ENCODE measurements around the gene ATP5PD.
"Not testable (repeated sequence)": the region's sequence is repeated elsewhere in the genome, so short reads cannot be mapped to it uniquely, and the experiment has no call there.

ATP5PD gene

DNA sequence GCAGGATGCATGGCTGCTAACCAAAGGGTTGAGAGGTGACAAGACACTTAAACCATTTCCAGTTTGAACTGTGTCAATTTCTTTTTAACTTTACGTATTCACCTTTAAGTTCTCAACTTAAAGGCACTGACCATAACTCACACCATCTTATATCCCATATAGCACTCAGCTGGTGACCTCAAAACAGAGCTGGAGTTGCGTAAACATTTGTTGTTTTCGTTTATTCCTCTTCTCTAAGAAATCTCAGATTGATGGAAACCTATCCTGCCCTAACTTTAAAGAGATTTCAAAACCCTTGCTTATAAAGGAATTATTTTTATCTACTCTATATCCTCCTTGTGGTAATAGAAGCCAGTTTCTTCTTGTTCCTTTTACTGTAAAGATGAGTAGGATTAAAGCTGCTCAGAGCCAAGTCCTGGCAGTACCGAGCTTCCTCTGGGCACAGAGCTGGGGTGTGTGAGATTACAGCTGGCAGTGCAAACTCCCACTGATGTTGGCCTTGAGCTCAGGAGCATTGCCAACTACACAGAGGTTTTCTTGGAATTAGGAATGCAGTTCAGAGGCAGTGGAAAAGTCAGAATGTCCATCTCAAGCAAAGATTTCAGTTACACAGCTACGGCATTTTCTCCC lies 1.6 kb upstream of the ATP5PD start:
- no peak for DNase-seq

DNA sequence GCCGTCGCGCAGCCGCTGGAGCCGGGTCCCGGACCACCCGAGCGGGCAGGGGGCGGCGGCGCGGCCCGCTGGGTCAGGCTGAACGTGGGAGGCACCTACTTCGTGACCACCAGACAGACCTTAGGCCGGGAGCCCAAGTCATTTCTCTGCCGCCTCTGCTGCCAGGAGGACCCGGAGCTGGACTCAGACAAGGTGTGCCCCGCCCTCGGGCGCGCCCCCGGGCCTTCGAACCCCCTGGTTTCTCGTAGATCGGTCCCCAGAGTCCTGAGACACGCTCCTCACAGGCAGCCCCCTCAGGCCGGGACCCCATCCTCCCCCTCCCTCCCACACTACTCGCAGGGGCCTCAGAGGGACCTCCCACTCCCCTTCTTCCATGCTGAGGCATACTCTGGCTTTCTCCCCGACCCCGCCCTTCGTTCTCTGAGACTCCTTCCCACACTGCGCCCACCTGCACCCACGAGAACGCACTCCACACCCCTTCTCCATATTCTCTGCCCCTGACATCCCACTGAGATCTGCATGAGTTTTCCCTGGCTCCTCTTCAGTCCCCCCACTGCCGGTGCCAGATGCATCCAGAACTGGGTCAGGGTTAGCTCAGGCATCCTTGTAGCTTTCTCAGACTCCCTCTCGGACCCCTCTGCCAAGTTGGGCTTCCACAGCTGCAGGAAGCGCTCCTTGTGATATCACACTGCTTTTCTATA lies 779 bp upstream of the ATP5PD start:
- no peak for DNase-seq

DNA sequence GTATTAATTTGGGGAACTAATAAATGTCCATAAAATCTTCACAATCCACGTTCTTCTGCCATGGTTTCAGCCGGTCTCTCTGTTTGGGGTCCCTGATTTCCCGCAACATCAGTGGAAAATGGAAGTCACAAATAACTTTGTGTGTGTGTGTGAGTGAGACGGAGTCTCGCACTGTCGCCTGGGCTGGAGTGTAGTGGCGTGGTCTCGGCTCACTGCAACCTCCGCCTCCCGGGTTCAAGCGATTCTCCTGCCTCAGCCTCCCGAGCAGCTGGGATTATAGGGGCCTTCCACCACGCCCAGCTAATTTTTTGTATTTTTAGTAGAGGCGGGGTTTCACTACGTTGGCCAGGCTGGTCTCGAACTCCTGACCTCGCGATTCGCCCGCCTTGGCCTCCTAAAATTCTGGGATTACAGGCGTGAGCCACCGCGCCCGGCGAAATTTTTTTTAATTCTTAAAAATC lies 793 bp downstream of the ATP5PD start:
- DNase-seq: not testable (repeated sequence)

DNA sequence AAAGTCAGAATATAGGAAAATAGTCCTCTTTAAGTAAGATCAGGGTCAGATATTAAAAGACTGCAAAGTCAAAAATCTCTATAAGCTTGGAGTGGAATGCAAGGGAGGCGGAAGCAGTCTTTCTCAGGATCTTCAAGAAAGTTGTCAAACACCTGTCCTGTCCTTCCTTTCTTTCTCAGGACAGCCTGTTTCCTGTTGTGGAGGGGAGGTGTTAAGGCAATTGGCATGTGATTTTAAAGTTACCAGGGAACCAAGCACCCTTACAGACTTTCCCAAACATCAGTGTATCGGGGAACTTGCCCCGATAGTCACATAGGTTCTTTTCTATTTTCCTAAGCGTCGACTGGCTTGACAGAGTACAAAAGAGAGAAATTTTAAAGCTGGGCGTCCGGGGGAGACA lies 2.1 kb downstream of the ATP5PD start:
- no peak for DNase-seq

DNA sequence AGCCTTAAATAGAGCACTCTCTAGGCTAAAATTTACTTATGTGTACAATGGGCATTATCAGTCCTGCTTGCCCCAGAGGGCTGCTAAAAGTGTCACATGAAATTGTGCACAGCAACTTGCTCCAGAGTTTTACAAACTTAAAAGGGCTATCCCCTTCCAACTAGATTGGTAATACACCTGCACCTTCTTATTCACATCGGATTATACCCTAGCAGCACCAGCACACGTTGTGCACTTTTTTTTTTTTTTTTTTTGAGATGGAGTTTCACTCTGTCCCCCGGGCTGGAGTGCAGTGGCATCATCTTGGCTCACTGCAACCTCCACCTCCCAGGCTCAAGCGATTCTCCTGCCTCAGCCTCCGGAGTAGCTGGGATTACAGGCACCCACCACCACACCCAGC lies 3.0 kb downstream of the ATP5PD start:
- DNase-seq: not testable (repeated sequence)

DNA sequence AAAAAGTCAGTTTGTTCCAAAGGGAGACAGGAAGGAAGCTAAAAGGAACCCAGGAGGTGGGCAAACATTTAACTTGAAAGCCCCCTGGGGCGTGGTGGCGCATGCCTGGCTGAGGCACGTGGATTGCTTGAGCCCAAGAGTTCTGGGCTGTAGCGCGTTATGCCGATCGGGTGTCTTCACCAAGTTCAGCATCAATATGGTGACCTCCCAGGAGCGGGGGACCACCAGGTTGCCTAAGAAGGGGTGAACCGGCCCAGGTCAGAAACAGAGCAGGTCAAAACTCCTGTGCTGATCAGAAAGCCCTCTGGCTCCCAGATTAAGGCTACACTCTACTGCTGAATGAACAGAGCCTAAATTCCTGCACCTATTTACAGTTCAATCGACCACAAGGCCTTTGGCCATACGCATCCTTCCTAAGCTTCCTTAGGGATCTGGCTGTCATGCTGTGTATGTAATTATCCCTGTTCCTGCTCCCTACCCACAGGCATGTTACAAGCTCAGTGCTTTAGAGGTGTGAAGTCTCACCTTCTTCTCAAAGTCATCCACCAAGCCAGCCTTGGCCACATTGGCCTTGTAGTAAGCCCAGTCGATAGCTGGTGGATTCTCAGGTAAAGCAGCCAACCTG lies 5.0 kb downstream of the ATP5PD start:
- no peak for DNase-seq

DNA sequence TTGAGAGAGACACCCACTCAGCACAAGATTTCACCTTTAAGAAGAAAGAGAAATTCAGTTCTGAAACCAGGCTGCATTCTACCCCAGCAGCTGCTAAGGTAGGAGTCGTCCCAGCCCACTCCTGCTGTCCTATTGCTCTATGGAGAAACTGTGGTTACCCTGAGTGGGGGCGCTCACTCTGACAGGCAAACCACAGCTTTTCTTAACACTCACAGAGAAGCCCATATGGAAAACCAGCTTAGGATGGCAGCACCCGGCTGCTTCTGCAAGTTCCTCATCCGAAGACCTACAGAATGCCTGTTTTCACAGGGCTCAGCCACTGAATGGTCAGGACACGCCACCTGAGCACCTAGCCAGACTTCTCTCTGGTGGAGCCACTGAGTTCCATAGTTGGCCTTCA lies 7.5 kb downstream of the ATP5PD start:
- no peak for DNase-seq

DNA sequence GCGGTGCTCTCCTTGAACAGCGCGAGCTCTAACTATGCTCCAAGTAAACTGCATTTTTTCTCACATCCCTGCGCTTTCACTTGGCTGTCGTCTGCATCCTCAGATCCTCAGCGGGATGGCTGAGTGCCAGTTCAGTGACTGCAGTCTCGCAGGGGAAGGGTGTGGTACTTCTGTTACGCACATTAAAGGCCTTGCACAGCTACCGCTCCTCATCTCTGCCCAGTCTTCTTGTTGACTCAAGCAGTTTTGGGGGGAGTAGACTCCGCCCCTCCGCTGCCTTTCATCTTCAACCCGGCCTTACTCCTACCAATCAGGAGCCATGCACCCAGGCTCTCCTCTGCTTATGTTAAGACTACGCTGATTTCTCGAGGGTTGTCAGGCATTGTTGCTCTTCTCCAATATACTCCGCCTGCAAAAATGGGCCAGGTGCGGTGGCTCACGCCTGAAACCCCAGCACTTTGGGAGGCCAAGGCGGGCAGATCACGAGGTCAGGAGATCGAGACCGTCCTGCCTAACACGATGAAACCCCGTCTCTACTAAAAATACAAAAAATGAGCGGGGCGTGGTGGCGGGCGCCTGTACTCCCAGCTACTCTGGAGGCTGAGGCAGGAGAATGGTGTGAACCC lies 10.0 kb downstream of the ATP5PD start:
- peak; percentile 98 for DNase-seq

DNA sequence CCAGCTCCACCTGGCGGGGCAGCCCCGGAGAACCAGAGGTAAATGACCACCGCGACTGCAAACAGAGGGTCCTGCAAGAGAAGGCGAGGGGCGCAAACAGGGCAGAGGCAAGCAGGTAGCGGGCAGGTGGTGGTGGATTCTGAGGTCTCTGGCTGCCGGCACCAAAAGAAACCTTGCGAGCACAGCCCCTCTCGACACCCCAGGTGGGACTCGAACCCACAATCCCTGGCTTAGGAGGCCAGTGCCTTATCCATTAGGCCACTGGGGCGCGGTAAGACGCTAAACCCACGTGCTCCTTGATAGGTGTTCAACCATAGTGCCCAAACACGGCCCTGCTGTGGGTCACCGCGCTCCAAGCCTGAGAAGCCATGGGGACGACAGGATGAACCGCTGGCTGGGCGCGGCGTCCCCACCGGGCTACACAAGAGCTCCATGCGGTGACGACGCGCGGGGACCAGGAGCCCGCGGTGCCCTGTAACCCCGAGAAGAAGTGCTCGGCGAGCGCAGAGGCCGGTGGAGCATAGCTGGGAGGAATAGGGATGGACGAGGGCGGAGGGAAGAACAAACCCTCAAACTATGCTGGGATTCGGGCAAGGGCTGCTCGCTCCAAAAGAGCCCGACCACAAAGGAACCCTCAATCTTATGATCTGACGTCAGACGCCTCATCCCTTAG lies 12.4 kb downstream of the ATP5PD start:
- DNase-seq: peak; percentile 67

DNA sequence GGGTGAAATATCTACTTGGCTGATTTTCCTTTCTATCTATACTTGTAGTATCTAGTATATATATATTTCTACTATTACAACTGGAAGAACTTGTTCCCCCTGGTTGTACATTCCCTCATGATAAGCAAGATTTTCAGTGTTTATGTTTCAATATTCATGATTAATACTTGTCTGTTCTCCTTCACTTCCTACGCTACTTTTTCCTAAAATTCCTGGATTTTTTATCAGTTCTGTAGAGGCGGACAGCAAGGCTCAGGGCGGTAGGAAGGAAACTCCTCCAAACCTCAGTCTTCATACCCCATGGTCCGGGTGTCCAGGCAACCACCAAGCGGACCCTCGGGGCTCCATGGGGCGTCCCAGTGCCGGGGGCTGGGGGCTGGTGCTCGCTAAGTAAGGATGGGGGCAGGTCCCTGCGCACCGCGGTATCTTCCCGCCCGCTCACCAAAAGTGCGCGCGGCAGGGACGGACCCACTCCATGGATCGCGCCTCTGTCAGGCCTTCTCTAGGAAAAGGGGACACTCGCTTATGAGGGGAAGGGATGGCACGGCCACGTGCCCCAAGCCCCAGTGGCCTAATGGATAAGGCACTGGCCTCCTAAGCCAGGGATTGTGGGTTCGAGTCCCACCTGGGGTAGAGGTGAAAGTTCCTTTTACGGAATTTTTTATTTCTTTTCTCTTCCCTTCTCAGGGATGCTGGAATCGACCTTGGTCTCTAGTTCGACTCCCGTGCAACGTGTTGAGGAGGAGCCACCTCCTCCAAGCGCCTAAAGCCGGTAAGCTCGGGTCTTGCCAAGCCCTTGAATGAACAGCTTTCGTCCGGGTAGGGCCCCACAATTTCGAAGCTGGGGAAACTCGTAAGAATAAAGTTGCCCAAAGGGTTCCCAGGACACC lies 13.2 kb downstream of the ATP5PD start:
- DNase-seq: peak; percentile 79

DNA sequence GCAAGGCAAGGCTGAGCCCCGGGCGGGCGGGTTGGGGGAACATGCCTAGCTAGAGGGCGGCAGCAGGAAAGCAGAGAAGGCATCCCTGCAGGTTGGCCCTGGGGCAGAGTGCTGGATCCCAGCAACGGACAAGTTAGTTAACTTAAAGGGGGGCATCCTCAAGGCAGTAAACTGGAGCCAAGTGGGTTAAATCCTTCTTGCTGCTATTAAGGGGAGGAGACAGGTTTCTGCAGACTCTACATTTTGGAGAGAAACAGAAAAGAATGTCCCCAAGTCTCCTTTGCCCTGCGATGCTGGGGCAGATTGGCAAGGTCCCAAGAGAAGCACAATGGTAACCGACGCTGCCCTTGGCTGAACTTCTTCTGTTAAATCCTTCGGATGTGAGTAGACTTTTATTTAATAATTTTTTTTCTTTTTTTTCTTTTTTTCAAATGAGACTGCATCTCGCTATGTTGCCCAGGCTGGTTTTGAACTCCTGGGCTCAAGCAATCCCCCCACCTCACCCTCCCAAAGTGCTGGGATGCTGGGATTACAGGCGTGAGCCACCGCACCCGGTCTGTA lies 14.0 kb downstream of the ATP5PD start:
- DNase-seq: no peak

DNA sequence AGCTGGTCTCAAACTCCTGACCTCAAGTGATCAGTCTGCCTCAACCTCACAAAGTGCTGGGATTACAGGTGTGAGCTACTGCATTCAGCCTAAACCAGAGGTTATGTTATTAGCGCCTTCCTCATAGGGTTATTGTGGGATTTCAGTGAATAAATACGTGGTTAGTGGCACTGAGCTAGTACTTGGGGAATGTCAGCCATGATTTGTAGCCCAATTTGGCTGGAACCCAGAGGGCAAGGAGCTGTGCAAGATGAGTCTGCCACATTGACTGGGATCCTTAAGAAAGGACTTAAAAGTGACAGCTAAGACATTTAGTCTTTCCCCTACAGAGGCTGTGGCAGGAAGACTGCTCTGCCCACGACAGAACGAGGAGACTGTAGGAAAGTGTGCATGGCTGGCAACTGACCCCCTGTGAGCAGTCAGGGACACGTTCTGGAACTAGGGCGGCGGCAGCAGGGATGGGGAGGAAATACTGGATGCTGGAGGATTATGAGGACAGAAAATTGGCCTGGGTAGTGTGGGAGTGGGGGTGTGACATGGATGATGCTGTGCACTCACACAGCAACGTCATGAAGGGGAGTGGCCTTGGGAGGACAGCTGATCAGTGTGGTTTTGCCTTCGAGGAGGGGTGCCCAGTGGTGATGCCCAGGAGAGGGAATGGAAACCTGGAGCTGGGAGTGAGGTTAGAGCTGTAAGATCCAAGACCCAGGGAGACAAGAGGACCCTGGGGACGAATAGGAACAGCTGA lies 14.6 kb downstream of the ATP5PD start:
- DNase-seq: peak; percentile 63

DNA sequence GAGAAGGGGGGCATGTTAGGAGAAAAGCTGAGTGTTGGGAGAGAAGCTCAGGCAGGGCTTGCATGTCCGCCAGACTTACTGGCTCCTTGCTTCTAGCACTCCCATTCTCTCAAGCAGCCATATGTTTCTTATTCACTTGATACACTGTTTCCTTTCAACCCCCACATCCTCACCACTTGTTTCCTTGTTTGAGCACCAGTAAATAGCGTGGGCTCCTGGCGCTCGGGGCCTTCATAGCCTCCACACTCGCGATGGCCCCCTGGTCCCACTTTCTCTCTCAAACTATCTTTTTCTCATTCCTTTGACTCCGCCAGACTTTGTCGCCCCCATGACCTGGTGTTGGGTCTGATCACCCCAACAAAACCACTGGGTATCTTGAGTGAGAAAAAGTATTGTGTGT lies 16.6 kb downstream of the ATP5PD start:
- DNase-seq: no peak

DNA sequence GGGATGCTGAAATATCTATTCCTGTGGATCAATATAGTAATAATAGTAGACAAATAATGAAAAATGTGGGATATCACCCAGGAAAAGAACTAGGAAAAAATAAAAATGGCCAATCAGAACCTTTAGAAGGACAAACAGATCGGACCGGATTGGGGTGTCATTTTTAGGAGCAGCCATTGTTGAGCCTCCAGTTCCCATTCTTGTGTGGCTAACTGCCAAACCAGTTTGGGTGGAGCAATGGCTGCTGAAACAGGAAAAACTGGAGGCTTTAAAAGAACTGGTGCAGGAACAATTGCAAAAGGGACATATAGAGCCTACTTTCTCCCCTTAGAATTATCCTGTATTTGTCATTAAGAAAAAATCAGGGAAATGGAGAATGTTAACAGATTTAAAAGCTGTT lies 20.1 kb downstream of the ATP5PD start:
- DNase-seq: not testable (repeated sequence)

DNA sequence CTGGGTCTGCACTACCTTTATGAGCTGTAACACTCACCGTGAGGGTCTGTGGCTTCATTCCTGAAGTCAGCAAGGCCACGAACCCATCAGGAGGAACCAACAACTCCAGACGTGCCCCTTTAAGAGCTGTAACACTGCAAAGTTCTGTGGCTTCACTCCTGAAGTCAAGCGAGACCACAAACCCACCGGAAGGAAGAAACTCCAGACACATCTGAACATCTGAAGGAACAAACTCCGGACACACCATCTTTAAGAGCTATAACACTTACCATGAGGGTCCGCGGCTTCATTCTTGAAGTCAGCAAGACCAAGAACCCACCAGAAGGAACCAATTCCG lies 21.4 kb downstream of the ATP5PD start:
- DNase-seq: not testable (repeated sequence)

DNA sequence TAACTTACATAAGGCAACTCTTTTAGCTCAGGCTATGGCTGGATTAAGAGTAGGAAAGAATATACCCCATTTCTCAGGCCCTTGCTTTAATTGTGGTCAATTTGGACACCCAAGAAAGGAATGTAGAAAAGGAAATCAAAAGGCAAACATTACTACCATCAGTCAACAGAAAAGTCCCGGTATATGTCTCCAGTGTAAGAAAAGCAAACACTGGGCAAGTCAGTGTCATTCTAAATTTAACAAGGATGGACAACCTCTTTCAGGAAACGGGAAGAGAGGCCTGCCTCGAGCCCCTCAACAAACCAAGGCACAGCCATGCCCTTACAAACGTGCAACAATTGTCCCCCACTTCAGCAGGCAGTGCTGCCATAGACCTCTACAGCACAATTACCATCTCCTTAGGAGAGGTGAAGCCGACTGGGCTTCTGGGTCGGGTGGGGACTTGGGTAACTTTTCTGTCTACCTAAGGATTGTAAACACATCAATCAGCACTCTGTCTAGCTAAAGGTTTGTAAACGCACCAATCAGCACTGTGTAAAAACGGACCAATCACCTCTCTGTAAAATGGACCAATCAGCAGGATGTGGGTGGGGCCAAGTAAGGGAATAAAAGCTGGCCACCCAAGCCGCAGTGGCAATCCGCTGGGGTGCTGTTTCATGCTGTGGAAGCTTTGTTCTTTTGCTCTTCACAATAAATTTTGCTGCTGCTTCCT lies 21.9 kb downstream of the ATP5PD start:
- DNase-seq: peak; percentile 34

DNA sequence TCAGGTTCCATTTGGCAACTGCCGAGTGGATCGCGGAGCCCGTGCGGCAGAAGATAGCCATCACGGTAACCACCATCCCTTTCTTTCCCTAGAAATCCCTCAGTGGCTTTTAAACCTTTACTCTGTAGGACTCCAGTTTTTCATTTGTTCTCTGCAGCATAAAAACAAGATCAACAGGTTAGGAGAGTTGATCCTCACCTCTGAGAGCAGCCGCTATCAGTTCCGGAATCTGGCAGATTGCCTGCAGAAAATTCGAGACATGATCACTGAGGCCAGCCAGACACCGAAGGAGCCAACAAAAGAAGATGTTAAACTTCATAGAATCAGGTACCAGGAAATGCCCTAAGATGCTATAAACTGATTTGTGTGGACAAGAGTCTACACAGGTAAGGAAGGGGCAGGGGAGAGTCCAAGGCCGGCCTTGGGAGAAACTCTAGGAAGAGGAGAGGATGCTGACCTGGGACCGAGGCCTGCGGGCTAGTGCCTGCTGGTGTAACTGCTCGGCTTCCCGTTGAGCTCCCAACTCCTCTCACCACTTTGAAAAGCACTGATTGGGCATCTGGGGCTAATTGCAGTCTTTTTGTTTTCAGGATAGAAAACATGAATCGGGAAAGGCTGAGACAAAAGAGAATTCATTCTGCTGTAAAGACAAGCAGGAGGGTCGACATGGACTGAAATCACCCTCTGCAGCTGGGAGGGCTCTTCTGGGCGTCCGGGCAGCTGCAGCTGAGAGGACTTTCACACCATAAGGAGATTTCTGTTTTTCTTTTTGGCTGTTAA lies 26.2 kb downstream of the ATP5PD start:
- DNase-seq: no peak

DNA sequence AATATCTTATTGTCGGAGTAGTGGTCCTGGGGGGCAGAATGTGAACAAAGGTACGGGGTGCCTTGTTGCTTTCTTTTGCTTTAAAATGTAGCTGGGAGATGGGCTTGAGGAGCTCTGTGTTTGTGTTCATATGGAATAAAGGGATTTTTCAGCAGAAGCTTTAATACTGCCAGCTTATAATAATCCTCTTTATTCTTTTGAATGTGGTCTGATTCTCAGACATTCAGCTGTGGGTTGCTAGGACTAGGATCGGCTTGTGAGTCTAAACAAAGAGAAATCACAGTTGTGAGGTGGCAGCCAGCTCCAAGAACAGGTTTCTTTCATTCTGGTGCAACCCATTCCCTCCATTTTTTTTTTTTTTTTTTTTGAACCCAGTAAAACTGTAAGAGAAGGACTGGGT lies 27.1 kb downstream of the ATP5PD start:
- no peak for DNase-seq

DNA sequence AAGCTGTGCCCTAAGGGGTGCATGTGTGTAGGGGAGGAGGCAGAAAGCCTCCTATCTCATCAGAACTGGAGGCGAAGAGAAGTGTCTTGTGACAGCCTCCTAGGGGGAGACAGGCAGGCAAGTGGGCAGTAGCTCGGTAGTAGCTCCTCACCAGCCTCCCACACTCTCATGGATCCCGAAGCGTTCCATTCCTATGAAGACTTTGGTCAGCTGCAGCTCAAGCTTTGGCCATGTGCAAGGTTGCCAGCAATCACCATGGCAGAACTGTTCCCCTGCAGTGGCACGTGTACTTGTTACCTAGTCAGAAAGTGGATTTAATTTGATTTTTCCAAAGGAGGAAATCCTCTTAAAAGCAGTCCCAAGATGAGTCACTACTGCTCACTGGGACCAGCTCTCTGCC lies 27.6 kb downstream of the ATP5PD start:
- DNase-seq: no peak
